Ishikawa (cell line): ENCODE measurements around the gene LGR6.

ENCODE experiments used
- CEBPB ChIP-seq: IDR thresholded peaks from 2 replicates; pipeline ENCODE4 v1.6.1; 2012
- CREB1 ChIP-seq: IDR thresholded peaks from 2 replicates; pipeline ENCODE4 v1.6.1; 2012; ENCODE audit warnings: low read depth
- EGR1 ChIP-seq: IDR thresholded peaks from 2 replicates; pipeline ENCODE4 v1.6.1; 2012
- EP300 ChIP-seq: IDR thresholded peaks from 2 replicates; pipeline ENCODE4 v1.6.1; 2012; ENCODE audit warnings: borderline replicate concordance
- FOXM1 ChIP-seq: IDR thresholded peaks from 2 replicates; pipeline ENCODE4 v1.6.1; 2012; ENCODE audit warnings: low read depth, borderline replicate concordance
- NFIC ChIP-seq: IDR thresholded peaks from 2 replicates; pipeline ENCODE4 v1.6.1; 2012
- RAD21 ChIP-seq: IDR thresholded peaks from 2 replicates; pipeline ENCODE4 v1.6.1; 2012; ENCODE audit warnings: low read depth
- REST ChIP-seq: IDR thresholded peaks from 2 replicates; pipeline ENCODE4 v1.6.1; 2012; ENCODE audit warnings: low read depth, mild to moderate bottlenecking
- TAF1 ChIP-seq: IDR thresholded peaks from 2 replicates; pipeline ENCODE4 v1.6.1; 2012; ENCODE audit warnings: low read depth, mild to moderate bottlenecking
- TCF12 ChIP-seq: IDR thresholded peaks from 2 replicates; pipeline ENCODE4 v1.6.1; 2012; ENCODE audit warnings: low read depth
- TEAD4 ChIP-seq: IDR thresholded peaks from 2 replicates; pipeline ENCODE4 v1.6.1; 2012
- YY1 ChIP-seq: IDR thresholded peaks from 2 replicates; pipeline ENCODE4 v1.6.1; 2012; ENCODE audit warnings: low read depth
- ZBTB7A ChIP-seq: IDR thresholded peaks from 2 replicates; pipeline ENCODE4 v1.6.1; 2012; ENCODE audit warnings: low read depth
- TF ChIP-seq, protein P1 (sequence below): IDR thresholded peaks from 2 replicates; pipeline ENCODE4 v1.6.1; 2012

LGR6 gene

DNA sequence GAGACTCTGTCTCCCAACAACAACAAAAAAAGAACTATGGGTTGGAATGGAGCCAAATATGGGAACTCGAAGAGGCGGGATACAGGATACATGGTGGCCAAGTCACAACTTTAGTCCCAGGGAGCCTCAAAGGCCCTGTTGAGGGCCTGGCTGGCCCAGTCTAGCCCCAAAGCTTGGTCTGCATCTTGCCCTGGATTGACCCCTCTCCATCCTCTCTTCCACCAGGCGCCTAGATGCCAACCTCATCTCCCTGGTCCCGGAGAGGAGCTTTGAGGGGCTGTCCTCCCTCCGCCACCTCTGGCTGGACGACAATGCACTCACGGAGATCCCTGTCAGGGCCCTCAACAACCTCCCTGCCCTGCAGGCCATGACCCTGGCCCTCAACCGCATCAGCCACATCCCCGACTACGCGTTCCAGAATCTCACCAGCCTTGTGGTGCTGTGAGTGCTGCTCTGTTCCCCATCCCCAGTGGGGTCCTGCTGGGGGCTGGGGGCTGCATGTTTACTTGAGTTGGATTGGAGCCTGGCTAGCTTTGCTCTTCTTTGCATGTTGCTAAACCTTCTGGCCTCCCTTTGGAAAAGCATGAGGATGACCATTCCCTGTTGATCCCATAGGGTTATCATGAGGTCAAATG lies 82.6 kb downstream of the LGR6 start:
- no peak for TF ChIP-seq TCF12
- no peak for TF ChIP-seq TAF1
- TF ChIP-seq RAD21: no peak
- TF ChIP-seq, protein P1, sequence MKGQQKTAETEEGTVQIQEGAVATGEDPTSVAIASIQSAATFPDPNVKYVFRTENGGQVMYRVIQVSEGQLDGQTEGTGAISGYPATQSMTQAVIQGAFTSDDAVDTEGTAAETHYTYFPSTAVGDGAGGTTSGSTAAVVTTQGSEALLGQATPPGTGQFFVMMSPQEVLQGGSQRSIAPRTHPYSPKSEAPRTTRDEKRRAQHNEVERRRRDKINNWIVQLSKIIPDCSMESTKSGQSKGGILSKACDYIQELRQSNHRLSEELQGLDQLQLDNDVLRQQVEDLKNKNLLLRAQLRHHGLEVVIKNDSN: no peak
- no peak for TF ChIP-seq EP300
- no peak for TF ChIP-seq ZBTB7A
- TF ChIP-seq CEBPB: no peak
- no peak for TF ChIP-seq NFIC
- no peak for TF ChIP-seq CREB1

DNA sequence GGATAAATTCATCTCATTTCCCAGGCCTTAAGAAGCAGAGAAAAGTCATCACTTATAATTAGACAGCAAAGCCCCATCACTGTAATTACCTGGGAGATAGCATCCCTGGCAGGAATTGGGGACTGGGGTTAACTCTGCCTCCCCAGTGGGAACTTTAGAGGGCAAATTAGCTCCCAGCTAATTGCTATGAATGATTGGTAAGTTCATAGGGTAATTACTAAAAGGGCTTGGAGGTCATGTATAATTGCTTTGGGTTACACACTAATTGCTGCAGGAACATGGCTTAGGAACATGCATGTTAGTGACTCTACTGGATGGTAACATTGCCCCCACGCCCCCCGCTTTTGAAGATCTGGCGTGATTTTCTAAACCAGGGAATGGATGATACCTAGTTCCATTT lies 83.3 kb downstream of the LGR6 start:
- no peak for TF ChIP-seq CREB1
- no peak for TF ChIP-seq CEBPB
- TF ChIP-seq TCF12: no peak
- no peak for TF ChIP-seq EGR1
- TF ChIP-seq FOXM1: no peak
- no peak for TF ChIP-seq NFIC
- no peak for TF ChIP-seq TAF1
- TF ChIP-seq, protein P1: no peak
- TF ChIP-seq REST: no peak
- no peak for TF ChIP-seq TEAD4
- no peak for TF ChIP-seq ZBTB7A

- TF ChIP-seq EGR1: no peak
- TF ChIP-seq, protein P1: no peak
- TF ChIP-seq RAD21: no peak
- no peak for TF ChIP-seq ZBTB7A
- TF ChIP-seq YY1: no peak
- TF ChIP-seq NFIC: no peak
- no peak for TF ChIP-seq CREB1
- TF ChIP-seq EP300: no peak
- TF ChIP-seq REST: no peak
- TF ChIP-seq TAF1: no peak
- TF ChIP-seq TEAD4: no peak
Observed at GRCh38 chr1:202278751-202279150, 85.2 kb downstream of the LGR6 start.

GRCh38 chr1:202279806-202280205 lies 86.2 kb downstream of the LGR6 start:
- TF ChIP-seq NFIC (no peak), REST (no peak), EP300 (no peak), CEBPB (no peak), EGR1 (no peak)

DNA sequence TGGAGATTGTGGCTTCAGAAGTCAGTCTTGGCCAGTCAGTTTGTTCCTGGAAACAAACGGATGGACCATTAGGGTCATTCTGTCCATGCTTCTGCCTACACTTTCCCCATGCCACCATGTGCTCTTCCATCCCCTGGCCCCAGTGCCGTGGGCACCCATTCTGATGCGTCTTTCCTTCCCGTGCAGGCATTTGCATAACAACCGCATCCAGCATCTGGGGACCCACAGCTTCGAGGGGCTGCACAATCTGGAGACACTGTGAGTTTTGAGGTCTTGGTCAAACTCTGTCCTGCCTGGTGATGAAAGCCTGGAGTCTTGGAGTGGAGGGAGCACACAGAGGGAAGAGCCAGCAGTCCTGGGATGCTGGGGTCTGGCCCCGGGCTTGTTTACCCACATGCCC lies 87.0 kb downstream of the LGR6 start:
- no peak for TF ChIP-seq ZBTB7A
- TF ChIP-seq RAD21: no peak
- no peak for TF ChIP-seq TAF1
- TF ChIP-seq NFIC: no peak
- TF ChIP-seq YY1: no peak
